KBM-7 (cell line): ENCODE data around the gene CAMSAP2.

Source experiments
- DNase-seq: peaks from one replicate; pipeline ENCODE4 v3.0.0-alpha.2; 2015
- in situ Hi-C: fragments of 300-500 bp; cut with MboI; formaldehyde crosslinking; loops from 2 replicates; pipeline ENCODE4 v1.14.3; 2020; ENCODE audit warnings: low sequenced_read_pairs, low pct_unique_long_range_greater_than_20kb, mixed read lengths

Gene CAMSAP2

DNA sequence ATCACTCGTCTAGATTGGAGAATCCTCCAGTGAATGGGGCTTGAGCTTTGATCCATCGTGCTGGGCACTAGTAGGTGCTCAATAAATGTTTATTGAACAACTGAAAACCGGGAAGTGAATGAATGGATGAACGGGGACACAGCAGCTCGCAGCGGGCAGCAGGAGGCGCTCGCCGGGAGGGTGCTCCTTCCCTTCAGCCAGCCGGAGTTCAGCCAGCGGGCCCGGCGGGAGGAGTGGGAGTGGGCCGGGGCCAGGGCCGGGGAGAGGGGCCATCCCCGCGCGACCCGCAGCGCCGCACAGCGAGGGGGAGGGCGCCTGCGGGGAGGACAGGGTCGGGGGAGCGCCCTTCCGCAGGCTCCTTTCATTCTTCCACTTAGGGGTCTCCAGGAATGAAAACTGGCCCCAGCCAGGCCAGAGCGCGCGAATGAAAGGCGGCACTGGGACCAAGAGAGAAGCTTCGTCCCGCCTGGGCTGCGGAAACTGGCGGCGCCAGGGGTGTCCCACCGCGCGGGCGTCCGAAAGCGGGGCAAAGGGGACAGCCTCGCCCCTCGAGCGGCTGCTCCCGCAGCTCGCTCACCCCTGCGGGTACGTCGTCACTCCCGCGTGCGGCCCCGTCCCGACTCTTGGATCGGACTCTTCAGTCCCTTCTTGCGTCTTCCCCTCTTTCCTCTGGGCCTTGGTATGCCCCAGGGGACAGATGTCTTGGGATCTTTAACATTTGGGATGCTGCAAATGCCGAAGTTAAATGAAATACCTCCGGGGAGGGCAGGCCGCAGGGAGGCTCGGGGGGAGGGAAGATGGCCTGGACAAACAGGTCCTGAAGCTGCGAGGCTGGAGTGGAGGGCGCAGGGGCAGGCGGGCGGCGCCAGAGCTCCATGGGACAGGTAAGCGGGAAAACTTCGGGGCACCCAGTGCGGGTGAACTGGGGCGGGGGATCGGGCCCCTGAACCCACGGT is 152.4 kb downstream of the CAMSAP2 start:
- in situ Hi-C loops = no loop called here

DNA sequence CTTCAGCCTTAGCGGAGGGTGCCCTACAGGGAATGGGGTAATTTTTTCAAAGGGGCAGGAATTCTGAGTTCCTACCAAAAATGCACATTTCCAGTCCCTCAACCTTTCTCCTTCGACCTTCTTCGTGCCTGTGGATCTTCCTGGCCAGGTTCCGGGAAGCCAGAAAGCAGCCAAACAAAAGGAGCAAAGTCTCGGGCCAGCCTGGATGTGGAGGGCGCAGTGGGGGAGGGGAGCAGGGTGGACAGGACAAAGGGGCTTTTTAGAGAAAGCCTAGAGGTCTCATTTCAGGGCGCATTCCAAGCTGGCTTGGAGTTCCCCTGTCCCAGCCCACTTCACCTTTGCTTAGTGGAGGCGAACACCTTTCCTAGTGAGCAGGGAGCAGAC is 153.1 kb downstream of the CAMSAP2 start:
- DNase-seq = no peak
- in situ Hi-C loops = no loop called here

More for the DNA sequence above, 152.4 kb downstream of the CAMSAP2 start:
- DNase-seq = no peak

GRCh38 chr1:200892546-200892945 is 153.9 kb downstream of the CAMSAP2 start:
- no peak for DNase-seq
- in situ Hi-C loops = no loop called here

DNA sequence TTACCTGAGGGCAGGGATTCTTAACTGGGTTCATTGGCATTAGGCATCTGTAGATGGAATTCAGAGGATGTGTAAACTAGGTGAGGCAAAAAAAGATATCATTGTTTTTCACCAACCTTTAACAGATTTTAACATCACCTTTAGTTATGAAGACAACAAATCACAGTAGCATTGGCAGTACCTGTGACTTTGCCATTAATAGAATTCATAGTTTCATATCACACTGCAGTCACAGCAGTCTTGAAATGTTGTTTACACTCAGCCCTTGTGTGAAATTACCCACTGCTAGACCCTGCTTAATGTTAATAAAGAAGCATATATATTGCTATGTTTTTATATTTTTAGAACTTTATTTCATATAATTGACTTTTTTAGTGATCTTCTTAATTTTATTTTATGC is 154.3 kb downstream of the CAMSAP2 start:
- DNase-seq = no peak
- in situ Hi-C loops = no loop called here

DNA sequence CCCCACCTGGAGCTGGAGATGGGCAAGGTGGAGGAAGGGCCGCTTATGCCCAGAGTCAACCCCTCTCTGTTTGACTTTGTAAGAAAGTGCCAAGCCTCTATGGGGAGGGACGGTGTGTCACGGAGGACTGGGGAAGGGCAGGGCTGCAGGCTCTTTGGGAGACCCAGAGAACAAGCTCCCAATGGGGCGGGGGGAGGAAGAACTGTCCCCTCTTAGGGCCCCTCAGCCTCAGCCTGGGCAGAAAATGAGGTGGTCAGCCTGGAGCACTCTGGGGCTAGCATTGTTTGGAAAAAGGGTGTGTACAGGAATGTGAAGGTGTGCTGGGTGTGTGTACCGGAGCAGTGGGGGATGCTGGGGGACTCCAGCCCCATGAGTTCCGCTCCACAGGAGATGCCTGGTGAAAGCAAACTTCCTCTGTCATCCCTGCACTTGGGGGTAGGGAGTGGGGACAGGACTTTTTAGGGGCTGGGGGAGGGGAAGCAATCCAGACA is 154.8 kb downstream of the CAMSAP2 start:
- in situ Hi-C loops = no loop called here
- no peak for DNase-seq

GRCh38 chr1:200894712-200895442 is 156.2 kb downstream of the CAMSAP2 start, which contains the start of gene INAVA:
INAVA (plus strand) TSS chr1:200894900; CDS start chr1:200898401, 3,501 bp downstream.
- no peak for DNase-seq
- in situ Hi-C loops = no loop called here

GRCh38 chr1:200895443-200895789 is 156.7 kb downstream of the CAMSAP2 start:
- in situ Hi-C loops = no loop called here
- DNase-seq = no peak

GRCh38 chr1:200895801-200896530 is 157.3 kb downstream of the CAMSAP2 start:
- in situ Hi-C loops = no loop called here
- no peak for DNase-seq

DNA sequence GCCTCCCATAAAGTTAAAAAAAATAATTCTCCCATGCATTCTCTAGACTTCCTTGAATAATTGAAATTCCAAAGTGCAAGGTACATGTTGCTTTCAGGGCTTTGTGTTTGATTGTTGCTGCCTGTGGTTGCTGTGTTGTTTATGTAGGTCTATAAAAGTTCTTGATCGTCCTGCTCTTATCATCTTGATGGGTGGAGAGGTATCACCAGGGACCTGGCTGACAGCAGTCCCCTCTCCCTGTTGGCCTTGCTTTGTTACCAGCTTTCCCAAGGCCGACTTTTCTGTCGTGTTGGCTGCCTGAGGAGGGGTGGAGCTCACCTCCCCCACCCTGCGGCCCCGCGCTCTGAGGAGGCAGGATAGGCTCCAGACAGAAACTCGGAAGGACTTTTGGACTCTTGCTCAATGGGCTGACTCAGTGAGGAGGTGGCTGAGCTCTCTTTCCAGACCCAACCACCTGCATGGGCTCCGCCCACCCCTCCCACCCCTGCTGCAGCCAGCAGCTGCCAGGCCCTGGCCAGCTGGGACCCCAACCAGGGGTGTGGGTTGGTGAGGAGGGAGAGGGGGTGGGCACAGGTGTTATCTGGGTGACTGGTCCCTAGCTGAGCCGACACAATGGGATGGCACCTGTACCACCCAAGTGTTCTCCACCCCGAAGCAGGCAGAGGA is 158.0 kb downstream of the CAMSAP2 start:
- DNase-seq = no peak
- in situ Hi-C loops = no loop called here

DNA sequence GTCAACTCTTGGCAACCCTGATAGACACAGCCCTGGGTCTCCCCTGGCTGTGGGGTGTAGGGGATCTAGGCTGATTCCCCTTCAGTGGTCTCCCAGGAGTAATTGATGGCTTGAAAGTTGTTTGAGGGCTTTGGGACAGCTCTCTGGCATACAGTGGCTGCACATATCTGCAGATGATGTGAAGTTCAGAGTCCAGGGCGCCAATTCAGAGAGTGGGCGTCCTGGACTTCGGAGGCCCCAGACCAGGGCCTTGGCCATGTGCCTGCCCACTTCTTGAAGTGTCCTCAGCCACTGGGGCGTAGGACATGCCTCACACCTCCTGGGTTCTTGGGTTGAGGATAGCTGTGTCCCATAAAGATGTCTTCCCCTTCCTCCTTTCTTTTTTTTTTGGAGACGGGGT is 158.6 kb downstream of the CAMSAP2 start:
- in situ Hi-C loops = no loop called here
- DNase-seq = no peak

- in situ Hi-C loops = no loop called here
Measured at GRCh38 chr1:200899015-200899386, 160.3 kb downstream of the CAMSAP2 start.

GRCh38 chr1:200899451-200899915 is 160.8 kb downstream of the CAMSAP2 start:
- DNase-seq = no peak
- in situ Hi-C loops = no loop called here

More at GRCh38 chr1:200899015-200899386, 160.3 kb downstream of the CAMSAP2 start:
- peak; percentile 76 for DNase-seq

DNA sequence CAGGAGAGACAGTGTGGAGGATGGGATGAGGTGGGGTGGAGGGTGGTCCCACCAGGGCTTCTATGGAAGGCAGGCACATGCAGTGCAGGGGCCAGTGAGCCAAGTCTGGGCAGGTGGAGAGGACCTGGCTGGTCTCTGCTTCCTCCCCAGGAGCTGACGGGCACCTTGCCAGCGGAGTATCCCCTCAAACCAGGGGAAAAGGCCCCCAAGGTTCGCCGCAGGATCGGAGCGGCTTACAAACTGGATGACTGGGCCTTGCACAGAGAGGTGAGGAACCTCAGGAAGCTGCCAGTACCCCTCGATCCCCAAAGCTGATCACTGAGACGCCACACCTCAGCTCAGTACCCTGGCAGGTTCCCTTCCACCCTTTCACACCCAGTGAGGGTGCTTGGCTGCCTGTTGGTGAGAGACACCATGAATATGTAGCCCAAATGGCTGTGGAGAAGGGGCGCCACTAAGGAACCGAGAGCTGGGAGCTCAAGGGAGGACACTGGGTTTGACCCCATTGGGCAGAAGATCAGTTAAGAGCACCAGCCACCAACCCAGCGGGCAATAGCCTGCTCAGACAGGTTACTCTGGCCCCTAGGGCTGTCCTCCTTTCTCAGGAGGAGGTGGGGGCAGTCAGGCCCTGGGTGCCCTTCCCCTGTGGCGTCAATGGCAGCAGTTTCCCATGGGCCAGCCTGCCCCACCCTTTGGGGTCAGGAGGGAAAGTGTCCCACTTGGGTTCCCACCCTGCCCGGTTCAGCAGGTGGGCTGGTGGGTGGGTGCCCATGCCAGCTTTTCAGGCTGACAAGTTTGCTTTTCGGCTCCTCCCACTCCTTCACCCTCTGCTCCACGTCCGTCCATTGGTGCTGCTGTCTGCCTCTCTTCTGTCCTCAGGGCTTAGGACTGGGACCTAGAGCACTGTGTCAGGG is 161.5 kb downstream of the CAMSAP2 start:
- no peak for DNase-seq
- in situ Hi-C loops = no loop called here

GRCh38 chr1:200900877-200901276 is 162.2 kb downstream of the CAMSAP2 start:
- DNase-seq = no peak
- in situ Hi-C loops = no loop called here

- no peak for DNase-seq
- in situ Hi-C loops = no loop called here
Measured at GRCh38 chr1:200901350-200901749, 162.7 kb downstream of the CAMSAP2 start.

DNA sequence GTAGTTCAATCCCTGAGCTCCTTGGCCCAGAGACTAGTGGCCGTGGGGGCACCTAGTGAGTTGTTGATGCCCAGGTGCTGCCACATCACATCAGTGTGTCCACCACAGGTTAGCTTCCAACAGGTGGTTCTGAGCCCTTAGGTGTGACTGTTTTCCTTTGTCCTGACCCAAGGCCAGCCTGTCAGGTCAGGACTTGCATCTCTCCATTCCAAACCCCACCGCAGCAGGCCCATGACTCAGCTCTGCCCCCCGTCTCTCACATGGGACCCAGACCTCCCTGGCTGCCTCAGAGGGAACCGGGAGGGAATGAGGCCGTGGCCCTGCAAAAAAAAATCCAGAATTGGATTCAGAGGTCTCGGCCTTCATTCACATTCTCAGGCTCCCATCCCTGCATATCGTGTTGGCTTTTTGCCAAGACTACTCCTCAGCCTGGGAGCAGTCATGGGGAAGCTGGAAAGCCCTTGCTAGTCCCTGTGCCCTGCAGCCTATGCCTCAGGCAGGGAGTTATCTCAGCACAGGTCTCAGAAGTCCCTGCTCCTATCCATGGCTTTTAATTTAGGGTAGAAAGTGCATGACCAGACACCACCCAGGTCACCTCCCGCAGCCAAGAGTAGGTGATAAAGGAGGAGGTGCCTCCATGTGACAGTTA is 163.2 kb downstream of the CAMSAP2 start:
- DNase-seq = no peak
- in situ Hi-C loops = no loop called here

GRCh38 chr1:200903793-200904192 is 165.1 kb downstream of the CAMSAP2 start:
- no peak for DNase-seq
- in situ Hi-C loops = no loop called here
